ENCODE measurements around the gene LAMC3. TPM values are rescaled to one million over a fixed set of nuclear protein-coding genes. Genes with fewer than 3 reads are reported as not detected.
A peak's percentile ranks its signal among the peaks of the same experiment; 100 is the strongest.

LAMC3 gene
- total and polyA plus RNA-seq, 5 donors from 2014 or later, result 0.37 to 1.2 (median 0.66) TPM

DNA sequence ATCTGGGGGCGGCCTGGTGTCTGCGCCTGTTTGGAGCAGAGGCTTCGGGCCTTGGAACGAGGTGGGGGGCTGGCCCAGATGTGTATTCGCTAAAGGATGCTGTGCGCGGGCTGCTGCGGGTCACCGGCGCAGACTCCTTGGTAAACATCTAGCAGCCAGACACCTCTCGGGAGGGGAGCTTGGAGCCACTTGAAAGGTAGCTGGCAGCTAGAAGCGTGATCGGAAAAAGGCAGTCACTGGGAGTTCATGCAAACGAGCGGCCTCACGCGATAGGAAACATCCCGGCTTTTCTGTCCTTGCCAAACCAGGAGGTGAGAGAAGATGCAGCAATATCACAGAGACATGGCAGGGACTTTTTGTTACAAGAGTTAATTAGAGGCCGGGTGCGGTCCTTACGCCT lies 8.1 kb downstream of the LAMC3 start:
- Mint-ChIP-seq H3K4me1 (peaks cover 0 to 1% (median 0%) of the 10 kb centered on the region in 4 donors), H3K9me3 (no peaks in the 10 kb centered on the region), H3K4me3 (no peak overlapping the region), H3K27ac (no peak overlapping the region), H3K36me3 (no peaks in the 10 kb centered on the region), H3K27me3 (peaks cover 4% of the 10 kb centered on the region)
- Histone ChIP-seq H3K36me3 (ENCODE audit: control insufficient read depth, insufficient read depth, low read length) (no peaks in the 10 kb centered on the region), H3K4me1 (ENCODE audit: control insufficient read depth, insufficient read depth, low read length, poor library complexity, severe bottlenecking) (no peaks in the 10 kb centered on the region), H3K27ac (ENCODE audit: insufficient read depth, low read length, poor library complexity, severe bottlenecking) (no peak overlapping the region), H3K27me3 (ENCODE audit: control insufficient read depth, insufficient read depth, low read length) (no peaks in the 10 kb centered on the region), H3K4me3 (ENCODE audit: low read depth, low read length) (no peak overlapping the region), H3K9me3 (ENCODE audit: control insufficient read depth in 2 of 2, low read length in 2 of 2) (no peaks in the 10 kb centered on the region)
- DNase-seq, result no peak
- ATAC-seq (ENCODE audit: low read depth in 2 of 2), result no peak

DNA sequence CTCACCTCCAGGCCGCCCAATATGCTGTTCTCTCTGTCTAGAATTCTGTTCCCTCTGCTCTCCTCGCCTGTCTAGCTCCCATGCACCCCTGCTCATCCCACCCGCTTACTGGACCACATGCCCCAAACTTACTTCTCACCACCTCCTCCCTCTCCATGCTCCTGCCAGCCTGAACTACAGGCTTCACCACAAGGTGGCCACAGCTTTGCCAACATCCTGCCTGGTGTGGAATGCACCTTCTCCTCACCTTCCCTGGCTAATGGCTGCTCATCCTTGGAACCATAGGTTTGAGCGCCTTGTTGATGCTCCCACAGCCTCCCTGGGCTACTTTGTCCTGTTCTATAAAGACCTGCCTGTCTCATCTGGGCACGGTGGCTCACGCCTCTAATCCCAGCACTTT lies 9.6 kb downstream of the LAMC3 start:
- H3K4me3 Mint-ChIP-seq, result no peak overlapping the region
- Histone ChIP-seq H3K36me3 (ENCODE audit: control insufficient read depth, insufficient read depth, low read length) (no peaks in the 10 kb centered on the region), H3K27me3 (ENCODE audit: control insufficient read depth, insufficient read depth, low read length) (no peaks in the 10 kb centered on the region), H3K27ac (ENCODE audit: insufficient read depth, low read length, poor library complexity, severe bottlenecking) (no peak overlapping the region), H3K9me3 (ENCODE audit: control insufficient read depth in 2 of 2, low read length in 2 of 2) (no peaks in the 10 kb centered on the region), H3K4me1 (ENCODE audit: control insufficient read depth, insufficient read depth, low read length, poor library complexity, severe bottlenecking) (no peaks in the 10 kb centered on the region), H3K4me3 (ENCODE audit: low read depth, low read length) (no peak overlapping the region)
- no peak for DNase-seq
- no peak overlapping the region for H3K27ac Mint-ChIP-seq
- H3K4me1 Mint-ChIP-seq, result peaks cover 0 to 1% (median 0%) of the 10 kb centered on the region in 4 donors
- H3K9me3 Mint-ChIP-seq, result no peaks in the 10 kb centered on the region
- peaks cover 4% of the 10 kb centered on the region for H3K27me3 Mint-ChIP-seq
- ATAC-seq (ENCODE audit: low read depth in 2 of 2), result no peak
- H3K36me3 Mint-ChIP-seq, result no peaks in the 10 kb centered on the region

DNA sequence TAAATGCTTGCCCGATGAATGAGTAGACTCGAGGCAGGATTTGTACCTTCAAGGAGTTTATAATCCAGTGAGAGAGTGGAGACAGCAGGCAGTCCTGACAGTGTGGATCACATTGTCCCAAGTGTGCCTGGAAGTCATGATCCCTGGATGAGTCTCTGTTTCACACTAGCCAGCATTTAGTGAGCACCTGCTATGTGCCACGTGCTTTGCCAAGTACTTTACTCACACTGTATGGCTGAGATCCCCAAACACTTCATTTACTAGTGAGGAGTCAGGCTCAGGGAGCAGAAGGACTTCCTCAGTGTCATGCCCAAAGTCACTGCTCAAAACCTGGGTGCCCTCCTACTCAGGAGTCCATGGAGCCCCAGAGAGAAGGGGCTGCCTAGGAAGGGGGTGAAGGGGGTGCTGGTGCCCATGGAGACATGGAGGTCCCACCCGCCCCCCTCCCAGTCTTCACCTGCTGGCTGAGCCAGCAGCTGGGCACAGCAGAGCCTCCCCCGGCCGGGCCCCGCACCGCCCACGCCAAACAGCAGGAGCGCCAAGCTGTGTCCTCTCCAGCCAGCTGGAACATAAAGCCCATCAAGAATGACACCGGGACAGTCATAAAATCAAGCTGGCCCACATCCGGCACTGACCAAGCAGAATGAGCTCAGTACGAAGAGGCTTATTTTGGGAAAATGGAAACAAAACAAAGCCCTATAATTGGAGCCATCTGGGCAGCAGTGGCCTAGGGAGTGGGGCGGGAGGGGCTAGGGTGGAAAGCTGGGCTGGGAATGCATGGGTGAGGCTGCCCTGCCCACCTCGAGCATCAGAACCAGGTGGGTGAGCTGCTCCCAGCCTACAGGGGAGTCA lies 10.6 kb downstream of the LAMC3 start:
- ATAC-seq (ENCODE audit: low read depth in 2 of 2), result no peak
- no peaks in the 10 kb centered on the region for H3K36me3 Mint-ChIP-seq

DNA sequence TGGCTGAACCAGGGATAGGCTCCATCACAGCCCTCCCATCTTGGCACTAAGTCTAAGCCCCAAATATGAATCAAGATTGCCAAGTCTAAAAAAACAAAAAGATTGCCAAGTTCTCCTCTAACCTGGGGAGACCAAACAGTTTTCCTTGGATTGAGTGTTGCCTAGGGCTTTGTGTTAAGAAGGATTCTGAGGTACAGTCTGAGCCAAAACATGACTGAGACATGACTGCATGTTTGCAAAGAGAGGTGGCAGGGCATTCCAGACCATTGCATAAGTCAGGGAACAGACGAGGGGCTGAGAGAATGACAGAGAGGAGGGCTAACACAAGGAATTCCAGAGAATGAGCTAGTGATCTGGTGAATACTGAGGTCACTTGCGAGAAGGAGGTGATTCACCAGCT lies 11.4 kb downstream of the LAMC3 start:
- Histone ChIP-seq H3K9me3 (ENCODE audit: control insufficient read depth in 2 of 2, low read length in 2 of 2) (no peaks in the 10 kb centered on the region), H3K4me1 (ENCODE audit: control insufficient read depth, insufficient read depth, low read length, poor library complexity, severe bottlenecking) (no peaks in the 10 kb centered on the region), H3K27me3 (ENCODE audit: control insufficient read depth, insufficient read depth, low read length) (no peaks in the 10 kb centered on the region), H3K27ac (ENCODE audit: insufficient read depth, low read length, poor library complexity, severe bottlenecking) (no peak overlapping the region), H3K36me3 (ENCODE audit: control insufficient read depth, insufficient read depth, low read length) (no peaks in the 10 kb centered on the region), H3K4me3 (ENCODE audit: low read depth, low read length) (no peak overlapping the region)
- ATAC-seq (ENCODE audit: low read depth in 2 of 2), result no peak
- H3K36me3 Mint-ChIP-seq, result no peaks in the 10 kb centered on the region
- H3K27ac Mint-ChIP-seq, result no peak overlapping the region
- H3K4me1 Mint-ChIP-seq, result peaks cover 0 to 1% (median 0%) of the 10 kb centered on the region in 4 donors
- H3K27me3 Mint-ChIP-seq, result peaks cover 10% of the 10 kb centered on the region
- no peak for DNase-seq
- H3K4me3 Mint-ChIP-seq, result no peak overlapping the region
- H3K9me3 Mint-ChIP-seq, result no peaks in the 10 kb centered on the region

More for the DNA sequence above, 10.6 kb downstream of the LAMC3 start:
- Histone ChIP-seq H3K4me1 (ENCODE audit: control insufficient read depth, insufficient read depth, low read length, poor library complexity, severe bottlenecking) (no peaks in the 10 kb centered on the region), H3K4me3 (ENCODE audit: low read depth, low read length) (no peak overlapping the region), H3K27ac (ENCODE audit: insufficient read depth, low read length, poor library complexity, severe bottlenecking) (no peak overlapping the region), H3K36me3 (ENCODE audit: control insufficient read depth, insufficient read depth, low read length) (no peaks in the 10 kb centered on the region), H3K27me3 (ENCODE audit: control insufficient read depth, insufficient read depth, low read length) (no peaks in the 10 kb centered on the region), H3K9me3 (ENCODE audit: control insufficient read depth in 2 of 2, low read length in 2 of 2) (no peaks in the 10 kb centered on the region)
- H3K9me3 Mint-ChIP-seq, result no peaks in the 10 kb centered on the region
- no peak overlapping the region for H3K27ac Mint-ChIP-seq
- H3K4me3 Mint-ChIP-seq, result no peak overlapping the region
- peaks cover 10% of the 10 kb centered on the region for H3K27me3 Mint-ChIP-seq
- H3K4me1 Mint-ChIP-seq, result peaks cover 0 to 1% (median 0%) of the 10 kb centered on the region in 4 donors
- DNase-seq, result no peak

DNA sequence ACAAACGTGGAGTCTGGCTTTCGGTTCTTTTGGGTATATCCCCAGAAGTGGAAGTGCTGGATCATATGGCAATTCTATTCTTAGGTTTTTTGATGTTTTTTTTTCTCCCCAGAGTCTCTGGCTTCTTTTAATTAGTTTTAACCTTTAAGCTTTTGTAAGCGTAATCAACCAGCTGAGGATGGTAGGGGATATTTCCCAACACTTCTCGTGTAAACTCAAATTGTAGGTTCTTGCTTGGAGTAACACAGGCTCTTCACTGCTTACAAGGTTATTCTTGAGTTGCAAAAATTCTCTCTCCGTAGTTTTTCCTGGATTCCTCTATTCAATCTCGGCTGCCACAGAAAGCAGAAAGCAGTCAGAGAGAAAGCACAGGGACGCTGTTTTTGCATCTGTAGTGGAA lies 11.9 kb downstream of the LAMC3 start:
- Histone ChIP-seq H3K4me3 (ENCODE audit: low read depth, low read length) (no peak overlapping the region), H3K4me1 (ENCODE audit: control insufficient read depth, insufficient read depth, low read length, poor library complexity, severe bottlenecking) (no peaks in the 10 kb centered on the region), H3K9me3 (ENCODE audit: control insufficient read depth in 2 of 2, low read length in 2 of 2) (no peaks in the 10 kb centered on the region), H3K27me3 (ENCODE audit: control insufficient read depth, insufficient read depth, low read length) (no peaks in the 10 kb centered on the region), H3K36me3 (ENCODE audit: control insufficient read depth, insufficient read depth, low read length) (no peaks in the 10 kb centered on the region), H3K27ac (ENCODE audit: insufficient read depth, low read length, poor library complexity, severe bottlenecking) (no peak overlapping the region)
- no peaks in the 10 kb centered on the region for H3K36me3 Mint-ChIP-seq
- H3K4me1 Mint-ChIP-seq, result peaks cover 0 to 1% (median 0%) of the 10 kb centered on the region in 4 donors
- DNase-seq (no peak), ATAC-seq (ENCODE audit: low read depth in 2 of 2) (no peak)
- H3K9me3 Mint-ChIP-seq, result no peaks in the 10 kb centered on the region
- H3K27ac Mint-ChIP-seq, result no peak overlapping the region
- peaks cover 10% of the 10 kb centered on the region for H3K27me3 Mint-ChIP-seq
- H3K4me3 Mint-ChIP-seq, result no peak overlapping the region

DNA sequence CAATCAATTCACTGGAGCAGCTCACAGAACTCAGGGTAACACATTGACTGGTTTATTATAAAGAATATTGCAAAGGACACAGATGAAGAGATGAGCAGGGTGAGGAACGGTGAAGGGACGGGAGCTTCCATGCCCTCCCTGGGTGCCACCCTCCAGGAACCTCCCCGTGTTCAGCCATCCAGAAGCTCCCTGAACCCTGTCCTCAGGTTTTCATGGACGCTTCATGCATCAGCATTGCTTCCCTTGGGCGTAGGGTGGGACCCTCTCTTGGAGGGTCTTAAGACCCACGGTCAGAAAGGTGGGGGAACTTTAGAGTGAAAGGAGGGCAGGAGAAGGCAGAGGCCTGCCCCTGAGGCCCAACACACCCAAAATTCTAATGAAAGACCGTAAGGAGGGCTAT lies 12.8 kb downstream of the LAMC3 start:
- peaks cover 10% of the 10 kb centered on the region for H3K27me3 Mint-ChIP-seq
- H3K27me3 ChIP-seq (ENCODE audit: control insufficient read depth, insufficient read depth, low read length), result no peaks in the 10 kb centered on the region
- H3K9me3 ChIP-seq (ENCODE audit: control insufficient read depth in 2 of 2, low read length in 2 of 2), result no peaks in the 10 kb centered on the region
- no peak for ATAC-seq (ENCODE audit: low read depth in 2 of 2)
- no peak overlapping the region for H3K4me3 ChIP-seq (ENCODE audit: low read depth, low read length)
- H3K27ac ChIP-seq (ENCODE audit: insufficient read depth, low read length, poor library complexity, severe bottlenecking), result no peak overlapping the region
- H3K36me3 ChIP-seq (ENCODE audit: control insufficient read depth, insufficient read depth, low read length), result no peaks in the 10 kb centered on the region
- H3K36me3 Mint-ChIP-seq, result no peaks in the 10 kb centered on the region
- H3K4me3 Mint-ChIP-seq, result no peak overlapping the region
- DNase-seq, result no peak
- no peaks in the 10 kb centered on the region for H3K4me1 ChIP-seq (ENCODE audit: control insufficient read depth, insufficient read depth, low read length, poor library complexity, severe bottlenecking)
- H3K9me3 Mint-ChIP-seq, result no peaks in the 10 kb centered on the region
- H3K4me1 Mint-ChIP-seq, result peaks cover 0 to 1% (median 0%) of the 10 kb centered on the region in 4 donors
- H3K27ac Mint-ChIP-seq, result peak overlapping the region in 1 of 3 donors; percentile 46

DNA sequence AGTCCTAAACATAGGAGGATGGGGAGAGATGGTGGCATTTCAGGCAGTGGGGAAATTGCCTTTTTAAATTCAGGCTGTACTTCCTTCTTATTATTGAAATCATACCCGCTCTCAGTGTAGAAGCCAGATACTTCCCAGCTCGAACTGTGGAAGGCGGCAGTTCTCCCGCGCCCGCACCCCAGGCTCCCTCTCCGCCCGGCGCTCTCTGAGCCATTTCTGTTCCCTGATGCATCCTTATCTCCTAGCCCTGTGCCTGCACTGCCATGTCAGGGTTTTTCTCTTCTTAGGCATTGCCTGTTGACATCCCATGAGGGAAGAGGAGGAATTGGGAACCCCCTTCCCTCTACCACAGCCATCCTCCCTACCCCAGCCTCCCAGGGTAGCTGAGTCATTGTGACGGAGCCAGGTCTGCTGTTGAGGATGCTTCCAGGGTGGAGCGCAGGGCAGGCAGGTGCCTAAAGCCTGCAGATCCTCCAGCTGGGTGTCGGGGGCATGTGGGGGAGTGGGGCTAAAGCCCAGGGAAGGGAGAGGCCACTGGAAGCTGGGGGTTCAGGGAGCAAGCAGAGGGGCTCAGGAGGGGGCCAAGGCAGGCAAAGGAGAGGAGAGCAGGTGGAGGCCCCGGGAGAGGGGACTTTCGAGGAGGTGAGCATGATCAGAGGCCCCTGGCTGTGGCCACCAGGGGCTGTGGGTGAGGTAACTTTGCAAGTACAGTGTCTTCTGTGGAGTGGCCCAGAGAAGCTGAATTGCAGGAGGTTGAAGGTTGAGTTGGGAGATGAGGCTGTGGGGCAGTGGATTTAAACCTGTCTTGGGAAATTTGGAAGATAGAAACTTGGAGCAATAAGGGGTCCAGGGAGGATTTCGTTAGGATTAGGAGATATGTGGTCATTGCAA lies 16.2 kb downstream of the LAMC3 start:
- Histone ChIP-seq H3K36me3 (ENCODE audit: control insufficient read depth, insufficient read depth, low read length) (no peaks in the 10 kb centered on the region), H3K4me1 (ENCODE audit: control insufficient read depth, insufficient read depth, low read length, poor library complexity, severe bottlenecking) (no peaks in the 10 kb centered on the region), H3K27ac (ENCODE audit: insufficient read depth, low read length, poor library complexity, severe bottlenecking) (no peak overlapping the region), H3K27me3 (ENCODE audit: control insufficient read depth, insufficient read depth, low read length) (no peaks in the 10 kb centered on the region), H3K9me3 (ENCODE audit: control insufficient read depth in 2 of 2, low read length in 2 of 2) (no peaks in the 10 kb centered on the region), H3K4me3 (ENCODE audit: low read depth, low read length) (no peak overlapping the region)
- Mint-ChIP-seq H3K9me3 (no peaks in the 10 kb centered on the region), H3K27me3 (peaks cover 5% of the 10 kb centered on the region), H3K36me3 (no peaks in the 10 kb centered on the region), H3K4me3 (no peak overlapping the region), H3K4me1 (no peaks in the 10 kb centered on the region), H3K27ac (no peak overlapping the region)
- DNase-seq, result no peak
- no peak for ATAC-seq (ENCODE audit: low read depth in 2 of 2)

Measured in CD4-positive, CD25-positive, alpha-beta regulatory T cell (primary cell).